Ishikawa (cell line): ENCODE measurements around the gene MYH10.

Experiments used
- CEBPB ChIP-seq: IDR thresholded peaks from 2 replicates; pipeline ENCODE4 v1.6.1; 2012
- CREB1 ChIP-seq: IDR thresholded peaks from 2 replicates; pipeline ENCODE4 v1.6.1; 2012; ENCODE audit warnings: low read depth
- EGR1 ChIP-seq: IDR thresholded peaks from 2 replicates; pipeline ENCODE4 v1.6.1; 2012
- EP300 ChIP-seq: IDR thresholded peaks from 2 replicates; pipeline ENCODE4 v1.6.1; 2012; ENCODE audit warnings: borderline replicate concordance
- FOXM1 ChIP-seq: IDR thresholded peaks from 2 replicates; pipeline ENCODE4 v1.6.1; 2012; ENCODE audit warnings: low read depth, borderline replicate concordance
- MAX ChIP-seq: IDR thresholded peaks from 2 replicates; pipeline ENCODE4 v1.6.1; 2012
- NFIC ChIP-seq: IDR thresholded peaks from 2 replicates; pipeline ENCODE4 v1.6.1; 2012
- RAD21 ChIP-seq: IDR thresholded peaks from 2 replicates; pipeline ENCODE4 v1.6.1; 2012; ENCODE audit warnings: low read depth
- REST ChIP-seq: IDR thresholded peaks from 2 replicates; pipeline ENCODE4 v1.6.1; 2012; ENCODE audit warnings: low read depth, mild to moderate bottlenecking
- TAF1 ChIP-seq: IDR thresholded peaks from 2 replicates; pipeline ENCODE4 v1.6.1; 2012; ENCODE audit warnings: low read depth, mild to moderate bottlenecking
- TCF12 ChIP-seq: IDR thresholded peaks from 2 replicates; pipeline ENCODE4 v1.6.1; 2012; ENCODE audit warnings: low read depth
- USF1 ChIP-seq: IDR thresholded peaks from 2 replicates; pipeline ENCODE4 v1.6.1; 2012
- YY1 ChIP-seq: IDR thresholded peaks from 2 replicates; pipeline ENCODE4 v1.6.1; 2012; ENCODE audit warnings: low read depth
- ZBTB7A ChIP-seq: IDR thresholded peaks from 2 replicates; pipeline ENCODE4 v1.6.1; 2012; ENCODE audit warnings: low read depth

- TF ChIP-seq REST (no peak), EP300 (no peak), FOXM1 (no peak), NFIC (no peak), EGR1 (no peak), CREB1 (no peak), YY1 (no peak), MAX (no peak), TCF12 (no peak), TAF1 (no peak), RAD21 (no peak), CEBPB (no peak), USF1 (no peak), ZBTB7A (no peak)
Observed at GRCh38 chr17:8647956-8648355, 17.4 kb upstream of the MYH10 start.
